ENCODE results near the gene MICAL3.

The MICAL3 gene

DNA sequence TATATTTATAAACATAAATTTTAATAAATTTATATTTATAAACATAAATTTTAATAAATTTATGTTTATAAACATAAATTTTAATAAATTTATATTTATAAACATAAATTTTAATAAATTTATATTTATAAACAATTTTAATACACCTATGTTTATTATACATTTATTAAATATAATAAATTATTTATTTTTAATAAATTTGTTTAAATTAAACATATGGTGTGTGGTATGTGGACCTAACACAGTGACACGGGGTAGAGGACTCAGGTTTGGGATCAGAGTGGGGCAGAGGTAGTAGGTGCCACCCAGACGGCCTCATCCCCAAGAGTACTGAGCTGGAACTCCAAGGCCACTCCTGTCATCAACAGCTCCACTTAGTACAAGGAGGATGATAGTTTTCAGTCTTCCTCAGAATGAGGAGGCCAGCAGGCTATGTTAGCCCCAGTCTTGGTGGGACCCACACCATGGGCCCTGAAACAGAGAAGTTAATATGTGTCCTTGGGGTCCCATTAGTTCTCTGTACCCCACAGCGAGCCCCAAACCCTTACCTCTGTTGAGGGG is 203.4 kb downstream of the MICAL3 start:
- no peak for DNase-seq
- in situ Hi-C loops (cut with MboI; ENCODE audit: low pct_unique_long_range_greater_than_20kb, low sequenced_read_pairs), result no loop called here

DNA sequence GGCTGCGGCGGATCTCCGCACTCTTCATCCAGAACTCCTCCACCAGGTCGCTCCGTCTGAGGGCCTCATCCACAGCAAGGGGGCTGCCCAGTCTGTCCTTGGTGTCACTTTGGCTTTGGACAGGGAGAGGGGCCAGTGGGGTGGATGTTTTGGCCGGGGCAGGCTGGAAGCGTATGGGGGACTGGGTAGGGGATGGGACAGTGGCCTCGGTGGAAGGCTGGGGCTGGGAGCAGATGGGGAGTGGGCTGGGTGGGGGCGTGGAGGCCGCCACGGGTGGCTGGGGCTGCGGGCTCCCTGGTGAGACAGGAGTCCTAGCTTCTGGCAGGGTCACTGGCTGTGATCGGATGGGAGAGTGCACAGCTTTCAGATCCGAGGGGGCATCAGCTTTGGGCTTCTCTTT is 205.7 kb downstream of the MICAL3 start:
- no peak for DNase-seq
- in situ Hi-C loops (cut with MboI; ENCODE audit: low pct_unique_long_range_greater_than_20kb, low sequenced_read_pairs), result no loop called here

DNA sequence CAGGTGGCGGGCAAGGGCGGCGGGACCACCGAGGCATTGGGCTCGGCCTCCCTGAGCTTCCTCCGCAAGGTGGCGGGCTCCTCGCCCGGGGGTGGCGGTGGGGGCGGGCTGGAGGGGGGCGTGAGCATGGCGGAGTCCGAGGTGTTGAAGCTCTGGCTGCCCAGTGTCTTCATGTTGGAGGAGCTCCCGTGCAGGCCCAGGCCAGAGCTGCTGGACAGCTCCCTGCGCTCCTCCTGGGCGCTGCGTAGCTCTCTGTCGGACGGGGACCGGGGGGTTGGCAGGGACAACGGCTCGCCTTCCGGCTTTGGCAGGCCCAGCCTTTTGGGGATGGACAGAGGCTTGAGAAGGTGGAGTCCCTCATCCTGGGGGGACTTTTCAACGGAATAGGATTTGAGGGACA is 206.2 kb downstream of the MICAL3 start:
- in situ Hi-C loops (cut with MboI; ENCODE audit: low pct_unique_long_range_greater_than_20kb, low sequenced_read_pairs), result no loop called here
- DNase-seq, result no peak

DNA sequence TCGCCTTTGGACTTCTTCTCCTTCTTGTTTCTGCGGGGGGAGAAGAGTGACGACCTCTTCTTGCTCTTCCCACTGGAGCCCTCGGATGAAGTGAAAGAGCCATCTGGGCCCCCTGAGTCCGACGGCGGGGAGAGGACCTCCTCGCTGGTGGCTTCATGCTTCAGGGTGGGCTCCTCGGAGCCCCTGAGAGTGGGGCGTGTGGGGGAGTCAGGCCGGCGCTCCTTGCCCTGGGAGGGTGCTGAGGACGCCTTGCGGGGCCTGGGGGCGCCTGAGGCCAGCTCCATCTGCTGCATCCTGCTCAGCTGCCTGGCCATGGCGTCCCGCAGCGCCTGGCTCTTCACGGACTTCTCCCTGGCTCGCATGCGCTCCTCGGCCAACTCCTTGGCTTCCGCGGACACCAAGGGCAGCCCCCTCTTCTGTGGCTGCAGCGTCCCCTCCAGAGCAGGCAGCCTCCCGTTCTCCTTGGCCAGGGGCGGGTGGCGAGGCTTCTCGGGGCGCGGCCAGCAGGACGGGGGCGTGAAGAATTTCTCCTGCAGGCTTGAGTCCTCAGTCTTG is 206.8 kb downstream of the MICAL3 start:
- DNase-seq, result no peak
- in situ Hi-C loops (cut with MboI; ENCODE audit: low pct_unique_long_range_greater_than_20kb, low sequenced_read_pairs), result no loop called here

DNA sequence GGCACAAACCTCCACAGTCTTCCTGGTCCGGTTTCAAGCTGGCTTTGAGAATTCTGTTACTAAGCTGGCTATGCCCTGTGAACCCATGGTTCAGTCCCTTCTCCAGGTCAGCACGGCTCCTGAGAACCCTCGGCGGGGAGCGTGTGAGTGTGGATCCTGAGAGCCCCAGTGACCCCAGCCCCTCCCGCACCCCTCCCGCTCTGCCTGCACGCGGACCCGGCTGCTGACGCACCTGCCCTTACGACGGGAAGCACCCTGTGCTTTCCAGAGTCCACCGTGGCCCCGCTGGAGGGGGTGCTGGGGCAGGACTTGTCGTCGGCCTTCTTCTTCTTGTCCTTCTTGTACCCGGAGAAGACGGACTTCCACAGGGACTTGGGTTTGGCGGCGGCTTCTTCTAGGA is 207.3 kb downstream of the MICAL3 start:
- in situ Hi-C loops (cut with MboI; ENCODE audit: low pct_unique_long_range_greater_than_20kb, low sequenced_read_pairs), result no loop called here
- DNase-seq, result no peak

DNA sequence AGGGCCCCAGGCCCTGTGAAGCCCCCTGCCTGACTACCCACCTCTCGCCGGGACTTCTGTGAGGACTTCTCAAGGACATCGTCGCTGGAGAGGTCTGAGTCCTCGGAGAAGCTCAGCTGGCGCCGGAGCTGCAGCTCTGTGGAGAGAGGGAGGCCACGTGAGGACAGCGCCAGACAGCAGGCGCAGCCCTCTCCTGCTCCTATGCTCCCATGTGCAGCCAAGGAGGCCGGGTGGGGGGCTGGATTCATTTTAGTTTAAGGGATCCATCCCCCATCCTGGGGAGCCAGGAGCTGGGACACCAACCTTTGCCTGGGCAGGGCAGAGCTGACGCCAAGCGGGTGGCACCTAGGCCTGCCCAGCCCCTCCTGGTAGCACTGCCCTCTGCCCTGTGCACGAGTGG is 207.7 kb downstream of the MICAL3 start:
- no peak for DNase-seq

DNA sequence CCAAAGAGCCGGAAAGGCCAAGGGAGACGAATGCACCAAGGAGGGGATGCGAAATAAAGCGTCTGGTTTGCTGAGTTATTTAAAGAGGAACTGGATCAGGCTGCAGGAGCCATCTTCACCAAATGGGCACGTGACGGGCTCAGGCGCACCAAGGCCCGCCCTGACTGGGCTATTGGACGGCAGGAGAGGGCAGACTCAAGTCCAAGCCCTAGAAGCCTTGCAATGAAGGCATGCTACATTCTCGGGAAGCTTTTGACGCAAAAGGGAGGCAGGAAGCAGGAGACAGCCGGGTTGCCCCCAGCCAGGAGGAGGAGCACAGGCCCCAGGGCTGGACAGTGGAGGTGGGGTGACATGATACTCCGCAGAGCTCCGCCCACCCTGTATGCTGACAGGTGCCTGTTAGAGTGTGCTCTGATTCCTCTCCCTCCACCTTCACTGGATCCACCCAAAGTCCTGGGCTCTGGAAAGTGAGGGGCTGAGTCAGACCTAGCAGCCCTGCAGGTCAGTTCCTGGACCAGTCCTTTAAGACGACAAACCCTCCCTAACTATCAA is 208.6 kb downstream of the MICAL3 start:
- no peak for DNase-seq
- in situ Hi-C loops (cut with MboI; ENCODE audit: low pct_unique_long_range_greater_than_20kb, low sequenced_read_pairs), result no loop called here

More for the DNA sequence above, 207.7 kb downstream of the MICAL3 start:
- in situ Hi-C loops (cut with MboI; ENCODE audit: low pct_unique_long_range_greater_than_20kb, low sequenced_read_pairs), result no loop called here

DNA sequence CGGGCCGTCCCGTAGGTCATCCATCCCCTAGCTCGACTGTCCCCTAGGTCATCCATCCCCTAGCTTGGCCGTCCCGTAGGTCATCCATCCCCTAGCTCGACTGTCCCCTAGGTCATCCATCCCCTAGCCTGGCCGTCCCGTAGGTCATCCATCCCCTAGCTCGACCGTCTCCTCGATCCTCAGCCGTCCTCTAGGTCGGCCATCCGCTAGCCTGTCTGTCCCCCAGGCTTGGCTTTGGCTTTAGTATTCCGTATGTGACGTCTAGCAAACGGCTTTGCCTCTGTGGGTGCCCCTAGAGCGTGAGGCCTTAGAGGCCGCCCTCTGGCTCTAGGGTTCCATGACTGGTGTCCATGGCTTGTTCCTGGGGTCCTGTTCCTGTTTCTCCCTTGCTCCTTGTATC is 209.5 kb downstream of the MICAL3 start:
- no peak for DNase-seq
- in situ Hi-C loops (cut with MboI; ENCODE audit: low pct_unique_long_range_greater_than_20kb, low sequenced_read_pairs), result no loop called here

DNA sequence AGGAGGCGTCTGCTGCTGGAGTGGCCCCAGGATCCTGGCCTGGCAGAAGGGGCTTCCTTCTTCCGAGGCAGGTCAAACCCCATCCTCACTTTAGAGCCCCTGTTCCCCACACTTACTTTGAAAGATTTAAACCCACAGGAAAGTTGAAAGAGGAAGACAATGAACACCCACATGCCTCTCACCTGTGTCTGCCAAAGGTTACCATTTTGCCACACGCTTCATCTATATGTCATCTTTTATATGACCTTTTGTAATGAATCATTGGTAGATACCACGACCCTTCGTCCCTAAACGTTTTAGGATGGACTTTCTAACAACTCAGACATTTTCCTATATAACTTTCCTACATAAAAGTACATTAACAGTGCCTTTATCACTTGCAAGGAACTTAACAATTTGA is 210.3 kb downstream of the MICAL3 start:
- in situ Hi-C loops (cut with MboI; ENCODE audit: low pct_unique_long_range_greater_than_20kb, low sequenced_read_pairs), result no loop called here
- no peak for DNase-seq

DNA sequence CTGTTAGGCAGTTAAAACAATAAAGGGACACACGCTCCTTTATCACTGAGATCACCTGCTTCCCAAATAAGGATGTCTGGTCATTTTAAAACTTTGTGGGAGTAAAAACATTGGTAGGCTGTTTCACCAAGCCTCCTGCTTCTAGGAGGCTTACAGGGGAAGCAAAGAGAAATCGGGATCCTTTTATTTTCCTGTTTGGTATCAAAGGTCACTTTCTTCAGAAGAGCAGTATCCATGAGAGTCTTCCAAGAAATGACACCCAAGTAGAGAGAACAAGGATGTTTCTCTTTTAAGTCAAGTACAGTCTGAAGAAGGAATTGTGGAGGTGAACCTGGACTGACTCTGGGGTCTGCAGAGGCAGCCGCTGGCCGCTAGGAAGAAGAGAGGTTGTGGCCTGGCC is 213.2 kb downstream of the MICAL3 start:
- DNase-seq, result no peak
- in situ Hi-C loops (cut with MboI; ENCODE audit: low pct_unique_long_range_greater_than_20kb, low sequenced_read_pairs), result no loop called here

DNA sequence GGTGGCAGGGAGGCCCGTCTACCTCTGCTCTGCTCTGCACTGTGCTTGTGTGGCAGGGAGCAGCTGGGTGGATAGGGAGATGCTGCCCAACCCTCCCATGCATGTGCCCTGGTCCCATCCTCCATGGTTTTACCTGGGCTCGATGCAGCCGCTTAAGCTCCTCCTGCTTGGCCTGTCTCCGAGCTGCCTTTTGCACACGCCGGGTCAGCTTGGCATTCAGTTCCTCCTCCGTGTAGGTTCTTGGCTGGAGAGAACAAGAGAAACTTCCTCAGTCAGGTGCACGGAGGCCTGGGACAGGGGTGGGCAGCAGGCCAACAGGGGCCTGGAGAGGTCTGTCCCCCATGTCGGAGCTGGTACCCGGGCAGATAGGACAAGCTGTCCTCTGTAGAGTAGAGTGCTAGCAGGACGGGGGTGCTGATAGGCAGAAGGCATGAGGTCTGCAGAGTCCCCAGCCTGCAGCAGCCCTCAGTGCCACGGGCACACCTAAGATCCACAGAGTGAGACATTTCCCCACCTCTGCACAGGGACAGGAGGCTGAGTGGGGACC is 213.7 kb downstream of the MICAL3 start:
- in situ Hi-C loops (cut with MboI; ENCODE audit: low pct_unique_long_range_greater_than_20kb, low sequenced_read_pairs), result no loop called here
- no peak for DNase-seq

DNA sequence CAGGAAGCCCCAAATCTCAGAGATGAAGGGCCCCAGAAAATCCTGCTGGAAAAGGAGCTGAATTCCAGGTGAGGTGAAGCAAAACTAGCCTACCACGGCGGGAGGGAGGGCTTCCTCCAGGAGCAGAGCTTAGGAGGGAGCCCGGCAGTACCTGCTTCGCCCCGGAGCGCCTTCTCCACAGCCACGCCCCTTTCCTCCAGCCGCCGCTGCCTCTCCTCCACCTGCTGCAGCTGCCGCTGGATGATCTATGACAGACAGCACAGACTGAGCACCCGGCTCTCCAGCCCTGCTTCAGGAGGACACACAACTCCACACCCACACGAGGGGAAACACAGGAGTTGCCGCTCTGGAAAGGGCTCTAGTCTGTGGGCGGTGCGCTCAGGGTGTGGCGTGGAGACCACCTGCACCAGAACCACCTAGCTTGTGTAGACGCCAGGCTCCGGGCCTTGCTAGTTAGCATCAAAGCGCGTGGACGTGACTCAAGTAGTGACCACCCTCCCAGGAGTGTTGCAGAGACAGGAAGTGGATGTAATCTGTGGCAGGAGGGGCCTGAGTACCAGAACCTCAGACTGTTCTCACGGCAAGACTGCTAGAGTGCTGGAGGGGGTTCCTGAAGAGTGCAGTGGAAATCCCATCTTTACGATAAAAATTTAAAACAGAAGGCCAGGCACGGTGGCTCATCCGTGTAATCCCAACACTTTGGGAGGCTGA is 215.5 kb downstream of the MICAL3 start:
- no peak for DNase-seq

DNA sequence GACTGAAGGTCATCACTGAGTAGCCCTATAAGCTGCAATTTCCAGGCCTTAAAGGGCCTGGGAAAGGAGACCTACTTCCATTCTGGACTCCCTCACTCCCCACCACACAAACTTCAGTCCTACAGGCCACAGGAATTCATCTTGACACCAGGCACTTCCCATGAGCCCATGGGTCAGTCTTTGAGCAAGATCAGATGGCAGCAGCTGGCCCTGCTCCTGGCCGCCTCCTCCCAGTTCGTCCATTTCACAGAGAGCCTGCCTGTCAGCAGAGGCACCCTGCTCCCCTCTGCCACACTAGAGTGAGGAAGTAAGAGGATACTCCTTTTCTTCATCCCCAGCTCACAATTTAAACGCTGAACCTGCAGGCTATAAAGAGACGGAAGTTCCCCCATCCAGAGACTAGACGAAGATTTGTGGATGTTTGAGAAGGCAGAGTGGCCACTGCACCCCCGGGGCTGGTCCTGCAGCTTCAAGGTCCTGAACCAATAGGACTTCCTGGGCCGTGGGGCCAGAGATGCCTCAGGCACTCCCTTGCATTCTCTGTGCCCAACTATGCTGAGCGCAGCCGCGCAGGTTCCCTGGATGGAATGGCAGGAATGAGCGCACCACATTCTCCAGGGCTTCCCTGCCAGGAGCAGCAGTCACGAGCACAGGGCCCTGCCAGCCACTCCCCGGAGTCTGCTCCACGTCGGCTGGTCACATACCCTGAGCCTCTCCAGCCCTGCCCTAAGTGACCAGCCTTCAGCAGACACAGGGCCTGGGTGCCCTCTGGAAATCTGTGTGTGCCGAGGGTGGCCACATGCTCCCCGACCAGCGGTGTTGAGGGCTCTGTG is 216.6 kb downstream of the MICAL3 start:
- DNase-seq, result no peak
- in situ Hi-C loops (cut with MboI; ENCODE audit: low pct_unique_long_range_greater_than_20kb, low sequenced_read_pairs), result no loop called here

More for the DNA sequence above, 215.5 kb downstream of the MICAL3 start:
- in situ Hi-C loops (cut with MboI; ENCODE audit: low pct_unique_long_range_greater_than_20kb, low sequenced_read_pairs), result no loop called here

DNA sequence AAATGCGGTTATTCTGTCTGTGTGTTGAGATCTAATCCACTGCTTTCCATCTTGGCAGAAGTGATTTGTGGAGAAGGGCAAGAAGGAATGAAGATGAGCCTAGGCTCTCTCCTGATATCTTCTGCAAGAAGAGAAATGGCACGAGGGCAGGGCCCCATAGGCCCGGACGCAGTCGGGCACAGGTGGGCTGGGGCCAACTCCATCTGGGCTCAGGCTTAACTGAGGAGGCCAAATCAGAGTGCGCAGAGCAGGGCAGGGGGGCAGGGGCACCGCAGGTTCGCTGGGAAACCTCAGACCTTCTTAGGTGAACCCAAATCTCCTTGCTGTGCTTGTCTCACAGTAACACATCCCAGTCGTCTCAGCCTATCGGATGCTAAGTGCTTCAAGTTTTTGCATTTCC is 217.3 kb downstream of the MICAL3 start:
- in situ Hi-C loops (cut with MboI; ENCODE audit: low pct_unique_long_range_greater_than_20kb, low sequenced_read_pairs), result no loop called here
- no peak for DNase-seq

DNA sequence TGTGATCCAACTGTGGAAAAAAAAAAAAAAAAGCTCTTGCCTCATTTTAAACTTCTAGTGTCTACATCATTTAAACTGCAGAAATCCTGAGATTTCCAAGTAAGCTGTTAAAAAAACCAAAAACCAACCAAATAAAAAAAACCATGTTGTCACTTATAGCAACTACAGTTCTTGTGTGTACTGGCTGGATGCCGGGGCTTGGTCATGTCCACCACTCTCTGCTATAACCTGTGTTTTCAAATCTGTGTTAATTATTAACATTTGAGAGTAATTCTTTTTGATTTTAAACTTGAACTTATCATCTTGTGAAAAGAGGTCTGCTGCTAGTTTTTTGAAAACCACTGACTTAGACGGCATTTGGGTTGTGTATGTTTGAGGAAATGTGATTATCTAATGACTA is 217.9 kb downstream of the MICAL3 start:
- in situ Hi-C loops (cut with MboI; ENCODE audit: low pct_unique_long_range_greater_than_20kb, low sequenced_read_pairs), result no loop called here
- DNase-seq, result no peak

DNA sequence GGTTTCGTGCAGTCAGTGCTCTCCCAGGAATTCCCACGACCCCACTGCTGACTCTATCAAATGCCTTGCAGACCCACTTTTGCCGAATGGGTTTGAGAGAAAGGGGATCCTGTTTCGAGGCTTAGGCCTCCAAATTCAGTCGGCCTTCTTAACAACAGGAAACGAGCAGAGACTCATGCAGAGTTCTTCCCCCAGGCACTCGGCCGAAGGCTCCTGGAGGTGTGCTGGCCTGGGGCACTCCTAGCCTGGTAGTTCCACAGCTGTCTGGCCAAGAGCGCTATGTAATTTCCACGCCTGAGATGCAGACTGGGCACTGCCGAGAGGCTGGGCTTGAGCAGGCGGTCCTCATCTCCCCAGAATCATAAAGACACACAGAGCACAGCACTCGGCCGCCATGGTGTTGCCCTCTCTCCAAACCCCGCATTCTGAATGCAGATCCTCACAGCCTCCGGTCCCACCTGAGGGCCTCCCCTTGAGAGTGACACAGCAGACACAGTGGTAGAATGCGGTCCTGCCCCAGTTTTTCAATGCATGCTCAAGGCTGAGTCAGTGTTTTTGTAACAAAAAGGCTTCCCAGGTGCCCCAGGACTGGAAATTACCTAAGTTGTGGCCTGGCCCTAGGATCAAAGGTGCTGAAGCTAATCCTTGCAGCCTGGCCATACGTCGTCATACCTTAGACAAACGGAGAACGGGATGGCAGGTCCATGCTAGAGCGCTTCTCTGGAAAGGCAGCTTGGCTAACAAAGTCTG is 219.9 kb downstream of the MICAL3 start:
- DNase-seq, result no peak
- in situ Hi-C loops (cut with MboI; ENCODE audit: low pct_unique_long_range_greater_than_20kb, low sequenced_read_pairs), result no loop called here

DNA sequence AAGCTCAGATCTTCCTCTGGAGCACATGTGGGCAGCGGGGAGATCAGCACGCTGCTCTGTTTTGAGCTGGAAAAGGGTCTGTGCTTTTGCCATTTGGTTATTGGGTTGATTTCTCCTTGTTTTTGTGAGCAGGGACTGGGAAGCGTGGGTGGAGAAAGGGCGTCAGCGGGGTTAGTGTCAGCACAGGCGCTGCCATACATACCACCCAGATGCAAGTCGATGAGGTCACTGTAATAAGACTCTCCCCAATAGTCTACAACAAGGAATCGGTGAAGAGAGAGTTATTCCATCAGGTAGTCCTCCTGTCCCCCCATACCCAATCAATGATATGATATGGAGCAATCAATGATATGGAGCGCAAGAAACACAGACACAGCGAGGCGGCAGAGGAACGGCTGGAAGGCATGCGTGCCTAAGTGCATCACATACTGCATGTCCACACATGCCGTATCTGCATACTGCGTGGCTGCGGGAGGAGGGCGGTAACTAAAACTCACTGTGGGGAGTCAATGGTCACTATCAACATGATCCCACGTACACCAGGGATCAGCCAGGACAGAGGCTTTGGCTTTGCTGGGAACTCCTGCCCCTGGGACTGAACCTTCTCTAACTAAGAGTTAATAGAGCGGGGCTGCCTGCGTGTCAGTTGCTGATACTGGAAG is 220.6 kb downstream of the MICAL3 start:
- in situ Hi-C loops (cut with MboI; ENCODE audit: low pct_unique_long_range_greater_than_20kb, low sequenced_read_pairs), result no loop called here
- DNase-seq, result no peak

DNA sequence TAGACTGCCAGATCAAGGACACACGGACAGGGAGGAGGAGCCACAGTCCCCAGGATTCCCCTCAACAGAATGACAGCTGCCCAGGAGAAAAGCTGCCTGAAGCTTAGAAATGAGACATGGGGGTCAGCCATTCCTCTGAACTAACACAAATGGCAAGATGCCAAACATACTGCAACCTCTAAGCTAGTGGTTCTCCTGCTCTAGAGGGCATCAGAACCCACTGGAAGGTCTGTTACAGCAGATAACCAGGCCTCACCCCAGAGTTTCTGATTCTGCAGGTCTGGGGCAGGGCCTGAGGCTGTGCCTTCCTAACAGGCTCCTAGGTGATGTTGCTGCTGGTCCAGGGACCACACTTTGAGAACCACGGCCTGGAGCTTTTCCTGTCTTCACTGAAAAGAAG is 221.5 kb downstream of the MICAL3 start:
- no peak for DNase-seq
- in situ Hi-C loops (cut with MboI; ENCODE audit: low pct_unique_long_range_greater_than_20kb, low sequenced_read_pairs), result no loop called here
